Caco-2 (cell line): ENCODE measurements around the gene MB21D2. TPM values are rescaled to one million over a fixed set of nuclear protein-coding genes. Genes with fewer than 3 reads are reported as not detected.

Experiments
- BruUV-seq: library from RNA; stranded (reverse); fragments of 400-500 nt; replicated peaks from 2 replicates; lab custom pipeline; 2021; lab: Mats Ljungman, UMichigan
- CTCF ChIA-PET: fragments of 300-600 bp; sonication (Branson Sonifier 250); formaldehyde crosslinking; loops from one replicate; lab custom pipeline; 2022; ENCODE audit warnings: antibody characterized with exemption; lab: Charles Lee
- POLR2A ChIA-PET: fragments of 300-600 bp; sonication (Branson Sonifier 250); formaldehyde crosslinking; loops from one replicate; lab custom pipeline; 2022; ENCODE audit warnings: antibody characterized with exemption; lab: Charles Lee
- DNase-seq, 2 experiments: peaks; one replicate each; pipeline versions ENCODE4 v3.0.0 to v3.0.0-alpha.2; 2020 to 2022
- H3K27me3 ChIP-seq: replicated peaks from 2 replicates; pipeline ENCODE4 v1.6.0; 2011; ENCODE audit warnings: low read length; ENCODE audit not compliant: control insufficient read depth, insufficient read depth
- H3K36me3 ChIP-seq: 2 replicates; pipeline ENCODE4 v1.5.1; 2011; ENCODE audit warnings: low read length; ENCODE audit not compliant: control insufficient read depth, insufficient read depth
- H3K4me1 ChIP-seq: fragments of 250-450 bp; sonication (Bioruptor Pico); 2 replicates; pipeline ENCODE4 v1.5.1; 2020; ENCODE audit warnings: mild to moderate bottlenecking
- H3K4me3 ChIP-seq: 2 replicates; pipeline ENCODE4 v1.5.1; 2011; ENCODE audit warnings: low read depth, mild to moderate bottlenecking, control low read depth, low read length
- H3K9me3 ChIP-seq: fragments of 250-450 bp; sonication (Bioruptor Pico); 2 replicates; pipeline ENCODE4 v1.5.1; 2020; ENCODE audit warnings: mild to moderate bottlenecking, moderate library complexity
- H3K27ac Mint-ChIP-seq: one replicate; pipeline ENCODE4 v1.8.0; 2022; ENCODE audit warnings: mixed read lengths; ENCODE audit not compliant: unreplicated experiment
- H3K27me3 Mint-ChIP-seq: one replicate; pipeline ENCODE4 v1.8.0; 2022; ENCODE audit warnings: mixed read lengths; ENCODE audit not compliant: insufficient read depth, unreplicated experiment
- H3K36me3 Mint-ChIP-seq: one replicate; pipeline ENCODE4 v1.8.0; 2022; ENCODE audit warnings: mild to moderate bottlenecking, mixed read lengths; ENCODE audit not compliant: insufficient read depth, unreplicated experiment
- H3K4me1 Mint-ChIP-seq: one replicate; pipeline ENCODE4 v1.8.0; 2022; ENCODE audit warnings: low read depth, mixed read lengths; ENCODE audit not compliant: unreplicated experiment
- H3K4me3 Mint-ChIP-seq: one replicate; pipeline ENCODE4 v1.8.0; 2022; ENCODE audit warnings: mild to moderate bottlenecking, moderate library complexity, mixed read lengths; ENCODE audit not compliant: unreplicated experiment
- H3K9me3 Mint-ChIP-seq: one replicate; pipeline ENCODE4 v1.8.0; 2022; ENCODE audit warnings: mixed read lengths; ENCODE audit not compliant: unreplicated experiment
- intact Hi-C: fragments of 100-400 bp; cut with micrococcal nuclease; formaldehyde crosslinking; loops from one replicate; pipeline ENCODE4 v1.10.0; 2022; ENCODE audit not compliant: unreplicated experiment
- total RNA-seq: library from RNA; stranded (reverse); gene quantifications from 2 replicates; pipeline ENCODE4 v1.2.3, GENCODE V29; 2022
- TF ChIP-seq, protein P1 (sequence below), 2 experiments: fragments of 200-600 bp in 1 of 2; IDR thresholded peaks; 1 replicate in 1 of 2; 2 replicates in 1 of 2; pipeline versions ENCODE4 v1.5.1 to v1.8.0; 2011 to 2022; ENCODE audit warnings: antibody characterized with exemption in 1 of 2, control low read depth in 1 of 2, inconsistent platforms in 1 of 2, low read depth in 1 of 2, low read length in 1 of 2, mild to moderate bottlenecking in 1 of 2, moderate library complexity in 1 of 2; ENCODE audit not compliant: insufficient read depth in 1 of 2, severe bottlenecking in 1 of 2, unreplicated experiment in 1 of 2

MB21D2 gene
- total RNA-seq, 1 experiment from 2014 or later, result 11.0 TPM

DNA sequence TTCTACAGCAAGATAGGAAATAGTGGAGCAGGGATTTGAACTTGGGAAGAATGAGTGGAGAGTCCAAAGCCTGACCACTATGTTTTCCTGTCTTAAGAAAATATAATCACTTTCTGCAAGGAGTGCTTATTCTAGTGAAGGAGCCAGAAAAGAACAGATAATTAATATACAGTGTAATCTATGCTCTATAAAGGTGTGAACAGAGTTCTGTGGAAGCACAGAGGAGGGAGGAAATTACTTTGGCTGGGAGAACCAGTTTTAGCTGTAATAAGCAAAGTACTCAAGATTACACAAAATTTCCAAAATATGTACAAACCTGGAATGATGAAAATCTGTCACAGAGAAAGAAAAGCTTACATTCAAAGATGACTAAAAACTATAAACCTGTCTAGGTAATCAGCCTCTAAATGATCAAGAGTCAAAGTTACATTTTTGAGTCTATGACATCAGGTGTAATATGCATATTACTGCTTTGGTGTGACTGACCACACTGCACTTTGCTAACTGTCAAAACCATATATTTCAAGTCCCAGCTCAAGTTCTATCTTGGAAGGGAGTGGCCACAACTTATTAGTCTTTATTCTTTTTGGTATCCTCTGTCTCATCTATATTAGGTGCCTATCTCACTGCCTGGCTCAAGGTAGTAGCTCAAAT lies 40.7 kb upstream of the MB21D2 start:
- no peak for DNase-seq
- no peaks in the 10 kb centered on the region for H3K4me1 Mint-ChIP-seq
- POLR2A ChIA-PET, result no interaction called here
- H3K27me3 Mint-ChIP-seq, result no peaks in the 10 kb centered on the region
- no TSS peak for BruUV-seq
- CTCF ChIA-PET, result no interaction called here
- no peaks in the 10 kb centered on the region for H3K36me3 Mint-ChIP-seq
- no peak overlapping the region for H3K27ac Mint-ChIP-seq
- H3K9me3 ChIP-seq, result no peaks in the 10 kb centered on the region
- intact Hi-C loops, result no loop called here
- no peak overlapping the region for H3K4me3 ChIP-seq
- no peaks in the 10 kb centered on the region for H3K27me3 ChIP-seq
- no peaks in the 10 kb centered on the region for H3K4me1 ChIP-seq
- H3K9me3 Mint-ChIP-seq, result no peaks in the 10 kb centered on the region
- H3K4me3 Mint-ChIP-seq, result no peak overlapping the region
- TF ChIP-seq, protein P1, sequence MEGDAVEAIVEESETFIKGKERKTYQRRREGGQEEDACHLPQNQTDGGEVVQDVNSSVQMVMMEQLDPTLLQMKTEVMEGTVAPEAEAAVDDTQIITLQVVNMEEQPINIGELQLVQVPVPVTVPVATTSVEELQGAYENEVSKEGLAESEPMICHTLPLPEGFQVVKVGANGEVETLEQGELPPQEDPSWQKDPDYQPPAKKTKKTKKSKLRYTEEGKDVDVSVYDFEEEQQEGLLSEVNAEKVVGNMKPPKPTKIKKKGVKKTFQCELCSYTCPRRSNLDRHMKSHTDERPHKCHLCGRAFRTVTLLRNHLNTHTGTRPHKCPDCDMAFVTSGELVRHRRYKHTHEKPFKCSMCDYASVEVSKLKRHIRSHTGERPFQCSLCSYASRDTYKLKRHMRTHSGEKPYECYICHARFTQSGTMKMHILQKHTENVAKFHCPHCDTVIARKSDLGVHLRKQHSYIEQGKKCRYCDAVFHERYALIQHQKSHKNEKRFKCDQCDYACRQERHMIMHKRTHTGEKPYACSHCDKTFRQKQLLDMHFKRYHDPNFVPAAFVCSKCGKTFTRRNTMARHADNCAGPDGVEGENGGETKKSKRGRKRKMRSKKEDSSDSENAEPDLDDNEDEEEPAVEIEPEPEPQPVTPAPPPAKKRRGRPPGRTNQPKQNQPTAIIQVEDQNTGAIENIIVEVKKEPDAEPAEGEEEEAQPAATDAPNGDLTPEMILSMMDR (IDR thresholded peaks at IDR 0.05; ENCODE audit: insufficient read depth in 1 of 2, low read depth in 1 of 2, low read length in 1 of 2, severe bottlenecking in 1 of 2, unreplicated experiment in 1 of 2), result no peak
- no peaks in the 10 kb centered on the region for H3K36me3 ChIP-seq

DNA sequence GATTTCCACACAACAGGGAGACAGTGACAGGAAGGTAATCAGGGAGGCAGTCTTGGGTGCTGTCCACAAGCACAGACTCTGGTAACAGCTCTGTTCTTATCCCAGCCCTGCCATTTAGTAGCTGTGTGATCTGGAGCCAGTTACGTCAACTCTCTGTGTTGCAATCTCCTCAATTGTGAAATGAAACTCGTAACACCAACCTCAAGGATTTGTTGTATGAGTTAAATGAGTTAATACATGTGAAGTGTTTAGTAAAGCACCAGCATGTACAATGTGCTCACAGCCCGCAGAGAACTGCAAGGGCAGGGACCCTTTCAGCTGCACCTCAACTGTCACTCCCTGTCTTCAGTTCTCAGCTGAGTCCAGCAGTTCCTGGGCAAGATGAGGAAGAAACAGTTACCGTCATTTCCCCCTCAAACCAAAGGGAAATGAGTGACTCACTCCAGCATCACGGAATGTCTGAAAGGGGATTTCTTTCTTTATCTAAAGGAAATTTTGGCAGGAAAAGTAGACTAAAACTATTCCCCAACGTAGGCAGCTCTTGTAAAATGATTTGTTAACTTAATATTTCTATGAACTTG lies 39.9 kb upstream of the MB21D2 start:
- ChIA-PET CTCF (no interaction called here), POLR2A (no interaction called here)
- Mint-ChIP-seq H3K27me3 (no peaks in the 10 kb centered on the region), H3K36me3 (no peaks in the 10 kb centered on the region), H3K4me1 (no peaks in the 10 kb centered on the region), H3K27ac (no peak overlapping the region), H3K4me3 (no peak overlapping the region), H3K9me3 (no peaks in the 10 kb centered on the region)
- no peak for DNase-seq
- TF ChIP-seq, protein P1 (IDR thresholded peaks at IDR 0.05; ENCODE audit: insufficient read depth in 1 of 2, low read depth in 1 of 2, low read length in 1 of 2, severe bottlenecking in 1 of 2, unreplicated experiment in 1 of 2), result no peak
- Histone ChIP-seq H3K9me3 (no peaks in the 10 kb centered on the region), H3K27me3 (no peaks in the 10 kb centered on the region), H3K4me3 (no peak overlapping the region), H3K4me1 (no peaks in the 10 kb centered on the region), H3K36me3 (no peaks in the 10 kb centered on the region)
- BruUV-seq, result no TSS peak
- intact Hi-C loops, result no loop called here

DNA sequence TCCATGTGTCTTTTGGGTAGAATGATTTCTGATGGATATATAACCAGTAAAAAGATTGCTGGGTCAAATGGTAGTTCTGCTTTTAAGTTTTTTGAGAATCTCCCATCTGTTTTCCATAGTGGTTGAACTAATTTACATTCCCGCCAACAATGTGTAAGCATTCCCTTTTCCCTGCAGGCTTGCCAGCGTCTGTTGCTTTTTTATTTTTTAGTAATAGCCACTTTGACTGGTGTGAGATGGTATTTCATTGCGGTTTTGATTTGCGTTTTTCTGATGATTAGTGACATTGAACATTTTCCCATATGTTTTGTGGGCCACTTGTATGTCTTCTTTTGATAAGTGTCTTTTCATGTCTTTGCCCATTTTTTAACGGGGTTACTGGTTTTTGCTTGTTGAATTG lies 36.3 kb upstream of the MB21D2 start:
- Mint-ChIP-seq H3K36me3 (no peaks in the 10 kb centered on the region), H3K4me1 (no peaks in the 10 kb centered on the region), H3K9me3 (no peaks in the 10 kb centered on the region), H3K4me3 (no peak overlapping the region), H3K27me3 (no peaks in the 10 kb centered on the region), H3K27ac (no peak overlapping the region)
- Histone ChIP-seq H3K4me3 (no peak overlapping the region), H3K27me3 (no peaks in the 10 kb centered on the region), H3K9me3 (no peaks in the 10 kb centered on the region), H3K36me3 (no peaks in the 10 kb centered on the region), H3K4me1 (no peaks in the 10 kb centered on the region)
- no peak for DNase-seq
- ChIA-PET POLR2A (no interaction called here), CTCF (no interaction called here)
- TF ChIP-seq, protein P1 (IDR thresholded peaks at IDR 0.05; ENCODE audit: insufficient read depth in 1 of 2, low read depth in 1 of 2, low read length in 1 of 2, severe bottlenecking in 1 of 2, unreplicated experiment in 1 of 2), result no peak
- BruUV-seq, result no TSS peak
- intact Hi-C loops, result no loop called here
